GM23338 (cell line): ENCODE measurements around the gene KRTAP2-4. TPM values are rescaled to one million over a fixed set of nuclear protein-coding genes. Genes with fewer than 3 reads are reported as not detected.

Experiments used
- ATAC-seq: fragments of 200-7000 bp; cut with Tn5 transposase; 3 replicates; pipeline ENCODE4 v1.9.1; 2020
- DNase-seq: peaks from one replicate; pipeline ENCODE4 v3.0.0-alpha.2; 2015; ENCODE audit warnings: low spot score
- H2AFZ ChIP-seq: fragments of 200-600 bp; sonication (generic); 2 replicates; pipeline ENCODE4 v1.8.0; 2016; ENCODE audit warnings: antibody characterized with exemption, mild to moderate bottlenecking, moderate library complexity
- H3F3A ChIP-seq: fragments of 200-600 bp; sonication (generic); replicated peaks from 2 replicates; pipeline ENCODE4 v1.8.0; 2017; ENCODE audit warnings: antibody characterized with exemption, mixed run types, low read depth
- H3K27ac ChIP-seq: fragments of 200-600 bp; sonication (generic); 2 replicates; pipeline ENCODE4 v1.6.1; 2016; ENCODE audit warnings: low read depth
- H3K27me3 ChIP-seq: fragments of 200-600 bp; sonication (generic); 2 replicates; pipeline ENCODE4 v1.8.0; 2016; ENCODE audit warnings: mild to moderate bottlenecking, mixed run types, moderate library complexity; ENCODE audit not compliant: insufficient read depth
- H3K36me3 ChIP-seq: fragments of 200-600 bp; sonication (generic); 2 replicates; pipeline ENCODE4 v1.8.0; 2016; ENCODE audit warnings: mild to moderate bottlenecking; ENCODE audit not compliant: insufficient read depth
- H3K4me1 ChIP-seq: fragments of 200-600 bp; sonication (generic); 2 replicates; pipeline ENCODE4 v1.8.0; 2016; ENCODE audit warnings: mild to moderate bottlenecking, moderate library complexity; ENCODE audit not compliant: insufficient read depth
- H3K4me2 ChIP-seq: fragments of 200-600 bp; sonication (generic); 2 replicates; pipeline ENCODE4 v1.7.1; 2017; ENCODE audit warnings: mixed run types
- H3K4me3 ChIP-seq: fragments of 200-600 bp; sonication (generic); 2 replicates; pipeline ENCODE4 v1.6.1; 2016; ENCODE audit warnings: mixed run types
- H3K79me2 ChIP-seq: fragments of 200-600 bp; sonication (generic); replicated peaks from 2 replicates; pipeline ENCODE4 v1.8.0; 2017; ENCODE audit warnings: mild to moderate bottlenecking; ENCODE audit not compliant: insufficient read depth
- H3K9me2 ChIP-seq: fragments of 200-600 bp; sonication (generic); 2 replicates; pipeline ENCODE4 v1.8.0; 2017; ENCODE audit not compliant: insufficient read depth
- H4K20me1 ChIP-seq: fragments of 200-600 bp; sonication (generic); replicated peaks from 2 replicates; pipeline ENCODE4 v1.8.0; 2017; ENCODE audit warnings: mild to moderate bottlenecking; ENCODE audit not compliant: insufficient read depth
- H3K27ac Mint-ChIP-seq: 2 replicates; pipeline ENCODE4 v1.8.0; 2020; ENCODE audit warnings: inconsistent platforms, mild to moderate bottlenecking, moderate library complexity, mixed read lengths
- H3K27me3 Mint-ChIP-seq: 3 replicates; pipeline ENCODE4 v1.8.0; 2022; ENCODE audit warnings: low read depth, mild to moderate bottlenecking, moderate library complexity, mixed read lengths, inconsistent platforms; ENCODE audit not compliant: insufficient read depth, poor library complexity
- H3K36me3 Mint-ChIP-seq: 3 replicates; pipeline ENCODE4 v1.8.0; 2021; ENCODE audit warnings: low read depth, mild to moderate bottlenecking, inconsistent platforms, moderate library complexity, mixed read lengths
- H3K4me1 Mint-ChIP-seq: 3 replicates; pipeline ENCODE4 v1.8.0; 2020; ENCODE audit warnings: mild to moderate bottlenecking, inconsistent platforms, mixed read lengths
- H3K4me3 Mint-ChIP-seq: 3 replicates; pipeline ENCODE4 v1.8.0; 2021; ENCODE audit warnings: moderate library complexity, mild to moderate bottlenecking, inconsistent platforms, mixed read lengths
- H3K9me3 Mint-ChIP-seq: 3 replicates; pipeline ENCODE4 v1.8.0; 2020; ENCODE audit warnings: moderate library complexity, mild to moderate bottlenecking, inconsistent platforms, mixed read lengths
- CREB1 ChIP-seq: fragments of 250-450 bp; sonication (Bioruptor Pico); IDR thresholded peaks from 2 replicates; pipeline ENCODE4 v1.5.0; 2020; ENCODE audit warnings: low read depth, mild to moderate bottlenecking, moderate library complexity
- ETS1 ChIP-seq: IDR thresholded peaks from 2 replicates; pipeline ENCODE4 v1.6.1; 2016; ENCODE audit warnings: antibody characterized with exemption
- EZH2 ChIP-seq: fragments of 200-600 bp; sonication (generic); IDR thresholded peaks from one replicate; pipeline ENCODE4 v1.8.0; 2017; ENCODE audit warnings: antibody characterized with exemption, mild to moderate bottlenecking, low read depth; ENCODE audit not compliant: unreplicated experiment
- EZH2phosphoT487 ChIP-seq: fragments of 200-600 bp; sonication (generic); IDR thresholded peaks from one replicate; pipeline ENCODE4 v1.8.1; 2018; ENCODE audit warnings: antibody characterized with exemption; ENCODE audit not compliant: unreplicated experiment
- JUNB ChIP-seq: IDR thresholded peaks from one replicate; pipeline ENCODE4 v1.6.1; 2016; ENCODE audit warnings: antibody characterized with exemption; ENCODE audit not compliant: unreplicated experiment
- NANOG ChIP-seq: IDR thresholded peaks from 2 replicates; pipeline ENCODE4 v1.6.1; 2016; ENCODE audit warnings: antibody characterized with exemption, borderline replicate concordance
- POLR2AphosphoS5 ChIP-seq: IDR thresholded peaks from 2 replicates; pipeline ENCODE4 v1.6.1; 2016; ENCODE audit warnings: antibody characterized with exemption, low read depth
- REST ChIP-seq: IDR thresholded peaks from one replicate; pipeline ENCODE4 v1.6.1; 2018; ENCODE audit warnings: antibody characterized with exemption; ENCODE audit not compliant: unreplicated experiment
- STAT1 ChIP-seq: IDR thresholded peaks from one replicate; pipeline ENCODE4 v1.6.1; 2016; ENCODE audit warnings: antibody characterized with exemption; ENCODE audit not compliant: unreplicated experiment
- ZNF114 ChIP-seq: fragments of 250-450 bp; sonication (Bioruptor Pico); IDR thresholded peaks from 2 replicates; pipeline ENCODE4 v1.5.0; 2020; ENCODE audit warnings: mild to moderate bottlenecking, moderate library complexity
- ZNF331 ChIP-seq: fragments of 250-450 bp; sonication (Bioruptor Pico); IDR thresholded peaks from 2 replicates; pipeline ENCODE4 v1.5.0; 2020; ENCODE audit warnings: low read depth, mild to moderate bottlenecking, moderate library complexity
- polyA plus RNA-seq: library from polyadenylated mRNA; unstranded; fragments of >200 nt; fragmentation: Nextera tagmentation; extraction: Ambion mirVana; gene quantifications from 2 replicates; pipeline ENCODE4 v1.2.1, GENCODE V29; 2016
- total RNA-seq: library from RNA; depleted of rRNA; stranded (reverse); fragments of >200 nt; shearing (Covaris generic); gene quantifications from 2 replicates; pipeline ENCODE4 v1.2.3, GENCODE V29; 2014
- TF ChIP-seq, protein P1 (sequence below), 2 experiments: fragments of 200-600 bp in 1 of 2; sonication (generic) in 1 of 2; conservative IDR thresholded peaks; 2 replicates each; pipeline versions ENCODE4 v1.5.1 to v1.6.1; 2016 to 2017; ENCODE audit warnings: antibody characterized with exemption in 2 of 2, low read depth in 2 of 2, mild to moderate bottlenecking in 2 of 2, moderate library complexity in 1 of 2

Gene KRTAP2-4
- total and polyA plus RNA-seq, 2 experiments from 2014 or later: not detected

GRCh38 chr17:41076788-41077187 is 11.1 kb upstream of the KRTAP2-4 start:
- no peaks in the 10 kb centered on the region; the same call in 1 of the 3 replicates for H3K9me3 Mint-ChIP-seq
- H3K4me1 Mint-ChIP-seq: no peaks in the 10 kb centered on the region
- no peak overlapping the region for H3K27ac Mint-ChIP-seq
- no peak for TF ChIP-seq EZH2
- no peak for TF ChIP-seq CREB1 (CRISPR knock-in tag)
- TF ChIP-seq ZNF114 (CRISPR knock-in tag): no peak
- no peak for TF ChIP-seq POLR2AphosphoS5
- TF ChIP-seq ZNF331: no peak
- TF ChIP-seq JUNB: no peak
- no peak for TF ChIP-seq ETS1
- no peak for TF ChIP-seq EZH2phosphoT487
- no peak for TF ChIP-seq STAT1
- no peak for TF ChIP-seq REST
- TF ChIP-seq NANOG: no peak
- Histone ChIP-seq H3F3A (no peaks in the 10 kb centered on the region), H3K27ac (no peak overlapping the region), H2AFZ (no peak overlapping the region), H3K27me3 (no peaks in the 10 kb centered on the region), H3K79me2 (no peaks in the 10 kb centered on the region), H3K4me2 (no peak overlapping the region), H3K4me1 (no peaks in the 10 kb centered on the region), H3K9me2 (peaks cover 7% of the 10 kb centered on the region), H3K36me3 (no peaks in the 10 kb centered on the region), H4K20me1 (no peaks in the 10 kb centered on the region), H3K4me3 (no peak overlapping the region)
- no peaks in the 10 kb centered on the region for H3K36me3 Mint-ChIP-seq
- ATAC-seq (no peak), DNase-seq (no peak)
- H3K27me3 Mint-ChIP-seq: no peaks in the 10 kb centered on the region
- H3K4me3 Mint-ChIP-seq: no peak overlapping the region

DNA sequence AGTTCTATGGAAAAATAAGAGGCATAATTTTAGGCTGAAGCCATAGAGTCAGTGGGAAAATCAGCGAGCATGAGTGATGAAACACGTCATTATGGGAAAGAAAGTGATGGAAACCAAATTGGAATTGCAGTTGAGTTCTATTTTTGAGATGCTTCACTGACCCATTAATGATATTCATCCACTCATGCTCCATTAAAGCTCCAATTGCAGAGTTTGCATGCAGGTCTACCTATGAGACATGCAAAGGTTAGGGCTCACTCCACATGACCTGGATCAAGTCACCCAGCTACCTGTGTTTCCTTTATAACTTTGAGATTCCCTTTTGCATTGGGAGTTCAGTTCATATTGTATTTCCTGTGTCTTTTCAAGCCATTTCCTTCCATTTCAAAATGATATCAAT is 8.0 kb upstream of the KRTAP2-4 start:
- no peak overlapping the region for H3K4me3 ChIP-seq
- H4K20me1 ChIP-seq: no peaks in the 10 kb centered on the region
- H3K36me3 ChIP-seq: no peaks in the 10 kb centered on the region
- DNase-seq (no peak), ATAC-seq (no peak)
- Mint-ChIP-seq H3K27ac (no peak overlapping the region), H3K36me3 (no peaks in the 10 kb centered on the region), H3K9me3 (no peaks in the 10 kb centered on the region; the same call in 2 of the 3 replicates), H3K27me3 (no peaks in the 10 kb centered on the region), H3K4me3 (no peak overlapping the region), H3K4me1 (no peaks in the 10 kb centered on the region)
- no peak overlapping the region for H3K4me2 ChIP-seq
- no peaks in the 10 kb centered on the region for H3K4me1 ChIP-seq
- H3K27ac ChIP-seq: no peak overlapping the region
- H3F3A ChIP-seq: no peaks in the 10 kb centered on the region
- peaks cover 5% of the 10 kb centered on the region for H3K9me2 ChIP-seq
- H3K27me3 ChIP-seq: no peaks in the 10 kb centered on the region
- H3K79me2 ChIP-seq: no peaks in the 10 kb centered on the region
- H2AFZ ChIP-seq: no peak overlapping the region
- TF ChIP-seq, protein P1, sequence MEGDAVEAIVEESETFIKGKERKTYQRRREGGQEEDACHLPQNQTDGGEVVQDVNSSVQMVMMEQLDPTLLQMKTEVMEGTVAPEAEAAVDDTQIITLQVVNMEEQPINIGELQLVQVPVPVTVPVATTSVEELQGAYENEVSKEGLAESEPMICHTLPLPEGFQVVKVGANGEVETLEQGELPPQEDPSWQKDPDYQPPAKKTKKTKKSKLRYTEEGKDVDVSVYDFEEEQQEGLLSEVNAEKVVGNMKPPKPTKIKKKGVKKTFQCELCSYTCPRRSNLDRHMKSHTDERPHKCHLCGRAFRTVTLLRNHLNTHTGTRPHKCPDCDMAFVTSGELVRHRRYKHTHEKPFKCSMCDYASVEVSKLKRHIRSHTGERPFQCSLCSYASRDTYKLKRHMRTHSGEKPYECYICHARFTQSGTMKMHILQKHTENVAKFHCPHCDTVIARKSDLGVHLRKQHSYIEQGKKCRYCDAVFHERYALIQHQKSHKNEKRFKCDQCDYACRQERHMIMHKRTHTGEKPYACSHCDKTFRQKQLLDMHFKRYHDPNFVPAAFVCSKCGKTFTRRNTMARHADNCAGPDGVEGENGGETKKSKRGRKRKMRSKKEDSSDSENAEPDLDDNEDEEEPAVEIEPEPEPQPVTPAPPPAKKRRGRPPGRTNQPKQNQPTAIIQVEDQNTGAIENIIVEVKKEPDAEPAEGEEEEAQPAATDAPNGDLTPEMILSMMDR (conservative IDR thresholded peaks at IDR 0.05; ENCODE audit: low read depth in 2 of 2): no peak
- TF ChIP-seq ETS1 (no peak), JUNB (no peak), REST (no peak), CREB1 (CRISPR knock-in tag) (no peak), ZNF331 (no peak), ZNF114 (CRISPR knock-in tag) (no peak), EZH2 (no peak), POLR2AphosphoS5 (no peak), NANOG (no peak), EZH2phosphoT487 (no peak)
